B cell (primary cell): ENCODE measurements around the gene CYP26A1. TPM values are rescaled to one million over a fixed set of nuclear protein-coding genes. Genes with fewer than 3 reads are reported as not detected.

Experiments
- ATAC-seq: fragments of 200-7000 bp; cut with Tn5 transposase; one replicate; pipeline ENCODE4 v1.10.0; 2021; ENCODE audit warnings: low read depth, mild to moderate bottlenecking, moderate number of reproducible peaks, moderate library complexity
- CTCF ChIA-PET: fragments of 350-600 bp; sonication (Branson Sonifier 250); formaldehyde crosslinking; loops from one replicate; lab custom pipeline; 2021; ENCODE audit warnings: antibody characterized with exemption, inconsistent platforms; lab: Charles Lee
- POLR2A ChIA-PET: fragments of 350-600 bp; sonication (Branson Sonifier 250); formaldehyde crosslinking; loops from one replicate; lab custom pipeline; 2021; ENCODE audit warnings: antibody characterized with exemption; lab: Charles Lee
- DNase-seq: peaks from one replicate; pipeline ENCODE4 v3.0.0; 2013
- H2AFZ ChIP-seq: 2 replicates; pipeline ENCODE4 v1.6.1; 2012; ENCODE audit warnings: mild to moderate bottlenecking, low read depth, low read length; ENCODE audit not compliant: insufficient read depth, poor library complexity, severe bottlenecking
- H3K27ac ChIP-seq, 2 donors: 1 replicate in 1 of 2; 2 replicates in 1 of 2; pipeline ENCODE4 v1.5.1; 2012 to 2013; ENCODE audit warnings: low read length in 2 of 2, mild to moderate bottlenecking in 2 of 2, moderate library complexity in 1 of 2
- H3K27me3 ChIP-seq, 4 experiments: fragments of 200-600 bp in 1 of 4; sonication (generic) in 1 of 4; replicated peaks in 1 of 4; 1 replicate in 2 of 4; 2 replicates in 2 of 4; pipeline versions ENCODE4 v1.6.1 to v1.7.0; 2013 to 2016; ENCODE audit warnings: low read length in 3 of 4, mild to moderate bottlenecking in 2 of 4, mixed read lengths in 1 of 4, moderate library complexity in 1 of 4; ENCODE audit not compliant: insufficient read depth in 4 of 4, control insufficient read depth in 3 of 4; ENCODE audit errors: control extremely low read depth in 1 of 4
- H3K36me3 ChIP-seq, 2 experiments: replicated peaks in 1 of 2; 1 replicate in 1 of 2; 2 replicates in 1 of 2; pipeline versions ENCODE4 v1.6.1 to v1.7.1; 2013; ENCODE audit warnings: low read length in 1 of 2; ENCODE audit not compliant: insufficient read depth in 2 of 2, control insufficient read depth in 1 of 2; ENCODE audit errors: control extremely low read depth in 1 of 2, extremely low read depth in 1 of 2
- H3K4me1 ChIP-seq, 2 donors: fragments of 200-600 bp in 1 of 2; sonication (generic) in 1 of 2; 1 replicate in 1 of 2; 2 replicates in 1 of 2; pipeline versions ENCODE4 v1.5.1 to v1.6.1; 2013 to 2017; ENCODE audit warnings: low read length in 2 of 2; ENCODE audit not compliant: control insufficient read depth in 2 of 2, insufficient read depth in 2 of 2
- H3K4me2 ChIP-seq: replicated peaks from 2 replicates; pipeline ENCODE3; 2012; ENCODE audit warnings: mild to moderate bottlenecking, low read depth, low read length; ENCODE audit not compliant: poor library complexity, severe bottlenecking
- H3K4me3 ChIP-seq, 5 experiments: fragments of 200-600 bp in 1 of 5; sonication (generic) in 1 of 5; 1 replicate in 3 of 5; 2 replicates in 2 of 5; pipeline versions ENCODE4 v1.5.1 to v1.7.0; 2011 to 2016; ENCODE audit warnings: low read length in 4 of 5, mild to moderate bottlenecking in 4 of 5, low read depth in 2 of 5, control low read depth in 1 of 5, moderate library complexity in 1 of 5; ENCODE audit not compliant: insufficient read depth in 1 of 5; ENCODE audit errors: control extremely low read depth in 1 of 5, extremely low read depth in 1 of 5
- H3K79me2 ChIP-seq: fragments of 200-600 bp; sonication (generic); one replicate; pipeline ENCODE4 v1.6.0; 2016; ENCODE audit warnings: low read length; ENCODE audit not compliant: control insufficient read depth, insufficient read depth
- H3K9ac ChIP-seq: fragments of 200-600 bp; sonication (generic); 2 replicates; pipeline ENCODE4 v1.6.1; 2017; ENCODE audit warnings: mild to moderate bottlenecking, low read length, moderate library complexity
- H3K9me3 ChIP-seq, 3 donors: one replicate each; pipeline versions ENCODE4 v1.6.1 to v1.7.1; 2013; ENCODE audit warnings: low read length in 2 of 3; ENCODE audit not compliant: control insufficient read depth in 2 of 3, insufficient read depth in 1 of 3; ENCODE audit errors: control extremely low read depth in 1 of 3
- H4K20me1 ChIP-seq: 2 replicates; pipeline ENCODE4 v1.6.0; 2012; ENCODE audit warnings: mild to moderate bottlenecking, low read length; ENCODE audit not compliant: insufficient read depth, control insufficient read depth, poor library complexity, severe bottlenecking
- H3K27ac Mint-ChIP-seq: one replicate; pipeline ENCODE4 v1.8.0; 2021; ENCODE audit warnings: mixed read lengths
- H3K27me3 Mint-ChIP-seq: one replicate; pipeline ENCODE4 v1.8.0; 2021; ENCODE audit warnings: mixed read lengths
- H3K4me1 Mint-ChIP-seq: one replicate; pipeline ENCODE4 v1.8.0; 2021; ENCODE audit warnings: mixed read lengths
- H3K4me3 Mint-ChIP-seq: one replicate; pipeline ENCODE4 v1.8.0; 2021; ENCODE audit warnings: mixed read lengths
- H3K9me3 Mint-ChIP-seq: one replicate; pipeline ENCODE4 v1.8.0; 2022; ENCODE audit warnings: mixed read lengths; ENCODE audit not compliant: insufficient read depth
- CTCF ChIP-seq: fragments of 200-600 bp; IDR thresholded peaks from one replicate; pipeline ENCODE4 v1.8.0; 2022; ENCODE audit warnings: antibody characterized with exemption, mild to moderate bottlenecking
- EZH2 ChIP-seq: IDR thresholded peaks from 2 replicates; pipeline ENCODE4 v1.6.1; 2012; ENCODE audit warnings: borderline replicate concordance, low read depth, mild to moderate bottlenecking, moderate library complexity, low read length; ENCODE audit not compliant: insufficient read depth, poor library complexity, severe bottlenecking
- WGBS: methylation state at CpG from one replicate; pipeline ENCODE4 v1.1.5; 2013; ENCODE audit warnings: missing lambda C conversion rate; ENCODE audit not compliant: insufficient coverage; 5-methylcytosine and 5-hydroxymethylcytosine counted together
- intact Hi-C: fragments of 100-400 bp; cut with micrococcal nuclease; formaldehyde crosslinking; loops from one replicate; pipeline ENCODE4 v1.10.0; 2022
- polyA plus RNA-seq: library from polyadenylated mRNA; depleted of rRNA; stranded (reverse); fragments of >200 nt; gene quantifications from 2 replicates; pipeline ENCODE4 v1.2.3, GENCODE V29; 2012
- total RNA-seq, 2 donors: library from RNA; stranded (reverse); fragments of 120-200 nt in 1 of 2; gene quantifications; 1 replicate in 1 of 2; 2 replicates in 1 of 2; pipeline versions ENCODE4 v1.2.3 to v1.2.4, GENCODE V29; 2013 to 2022

Gene CYP26A1
- total and polyA plus RNA-seq, 2 donors (not counting 1 experiment from before 2014, with no cell fraction given) = not detected

GRCh38 chr10:93062514-93063143, 11.1 kb upstream of the CYP26A1 start:
- peaks cover 4% of the 10 kb centered on the region for H4K20me1 ChIP-seq
- ATAC-seq (peak; percentile 68), DNase-seq (peak; percentile 69)
- H3K4me1 ChIP-seq = peaks cover 23 to 26% of the 10 kb centered on the region in 2 donors
- H3K27ac Mint-ChIP-seq = no peak overlapping the region
- peak overlapping the region in 4 of 5 experiments; percentile 4 to 47 (median 36) for H3K4me3 ChIP-seq
- peaks cover 26% of the 10 kb centered on the region for H3K4me1 Mint-ChIP-seq
- H3K36me3 ChIP-seq = peaks cover 0 to 11% of the 10 kb centered on the region in 2 experiments
- CTCF ChIA-PET = no interaction called here
- POLR2A ChIA-PET = no interaction called here
- no peak for TF ChIP-seq EZH2
- TF ChIP-seq CTCF = peak; percentile 49
- H3K9me3 Mint-ChIP-seq = no peaks in the 10 kb centered on the region
- H3K4me3 Mint-ChIP-seq = peak overlapping the region; percentile 74
- no peak overlapping the region for H2AFZ ChIP-seq
- H3K9me3 ChIP-seq = peaks cover 0 to 7% (median 0%) of the 10 kb centered on the region in 3 donors
- H3K27me3 ChIP-seq = peaks cover 0 to 46% (median 17%) of the 10 kb centered on the region in 4 experiments
- H3K27ac ChIP-seq = no peak overlapping the region
- peak overlapping the region; percentile 73 for H3K4me2 ChIP-seq
- peaks cover 53% of the 10 kb centered on the region for H3K27me3 Mint-ChIP-seq
- H3K79me2 ChIP-seq = no peaks in the 10 kb centered on the region
- H3K9ac ChIP-seq = peak overlapping the region; percentile 23
- intact Hi-C loops = no loop called here
- WGBS = 3% methylated on average over 68 of the region's 68 CpGs
